K562 (cell line): ENCODE measurements around the gene SPINT2. TPM values are rescaled to one million over a fixed set of nuclear protein-coding genes. Genes with fewer than 3 reads are reported as not detected.

Source experiments
- ASH1L ChIP-seq: fragments of 450-650 bp; IDR thresholded peaks from 2 replicates; pipeline ENCODE4 v1.6.1; 2018; ENCODE audit warnings: borderline replicate concordance, mild to moderate bottlenecking, low read depth; ENCODE audit not compliant: partially characterized antibody
- CHD1 ChIP-seq: fragments of 200-600 bp; sonication (generic); IDR thresholded peaks from one replicate; pipeline ENCODE4 v1.6.1; 2012; ENCODE audit warnings: mild to moderate bottlenecking, moderate library complexity, low read length, inconsistent platforms
- CREB3L1 ChIP-seq: fragments of 450-650 bp; IDR thresholded peaks from 2 replicates; pipeline ENCODE4 v1.6.1; 2014; ENCODE audit warnings: low read depth, mild to moderate bottlenecking, moderate library complexity, borderline replicate concordance
- CREM ChIP-seq: IDR thresholded peaks from 2 replicates; pipeline ENCODE4 v1.6.1; 2014; ENCODE audit warnings: antibody characterized with exemption, low read depth
- CUX1 ChIP-seq: fragments of 200-800 bp; sonication (Bioruptor generic); IDR thresholded peaks from 2 replicates; pipeline ENCODE4 v1.6.1; 2016; ENCODE audit warnings: missing genetic modification characterization, missing compliant biosample characterization
- ELF1 ChIP-seq: fragments of 200-800 bp; sonication (Bioruptor generic); IDR thresholded peaks from 2 replicates; pipeline ENCODE4 v1.6.1; 2016; ENCODE audit warnings: missing genetic modification characterization, missing compliant biosample characterization
- ELF2 ChIP-seq: fragments of 250-450 bp; sonication (Bioruptor Pico); IDR thresholded peaks from 2 replicates; pipeline ENCODE4 v1.5.0; 2021; ENCODE audit warnings: mild to moderate bottlenecking
- MEIS2 ChIP-seq: fragments of 450-650 bp; IDR thresholded peaks from 2 replicates; pipeline ENCODE4 v1.6.1; 2014; ENCODE audit warnings: mild to moderate bottlenecking; ENCODE audit not compliant: partially characterized antibody
- MTA2 ChIP-seq: fragments of 450-650 bp; IDR thresholded peaks from 2 replicates; pipeline ENCODE4 v1.6.1; 2016; ENCODE audit warnings: low read depth
- PYGO2 ChIP-seq: fragments of 450-650 bp; IDR thresholded peaks from 2 replicates; pipeline ENCODE4 v1.6.1; 2016; ENCODE audit warnings: mild to moderate bottlenecking, missing genetic modification characterization, moderate library complexity, missing compliant biosample characterization
- SETDB1 ChIP-seq: IDR thresholded peaks from one replicate; pipeline ENCODE4 v1.6.1; 2012; ENCODE audit warnings: low read length, control low read depth, inconsistent platforms
- ZNF518B ChIP-seq: fragments of 250-450 bp; sonication (Bioruptor Pico); IDR thresholded peaks from 2 replicates; pipeline ENCODE4 v1.5.0; 2021; ENCODE audit warnings: mild to moderate bottlenecking, moderate library complexity
- ZNF639 ChIP-seq, 2 experiments: fragments of 200-800 bp in 1 of 2; sonication (Bioruptor generic) in 1 of 2; sonication (generic) in 1 of 2; formaldehyde crosslinking in 1 of 2; IDR thresholded peaks in 1 of 2; conservative IDR thresholded peaks in 1 of 2; 2 replicates each; pipeline versions ENCODE4 v1.5.0 to v1.6.1; 2016 to 2020; ENCODE audit warnings: missing compliant biosample characterization in 1 of 2, missing genetic modification characterization in 1 of 2, missing genetic modification reagents in 1 of 2
- polyA plus RNA-seq, 8 experiments: library from polyadenylated mRNA; depleted of rRNA in 4 of 8; stranded (reverse) in 5 of 8; unstranded in 3 of 8; fragments of >200 nt; fragmentation: Nextera tagmentation in 2 of 8; fragmentation: Illumina TruSeq in 1 of 8; extraction: Ambion mirVana in 2 of 8; extraction: Trizol in 1 of 8; gene quantifications; 2 replicates each; pipeline versions ENCODE4 v1.2.1 to v1.2.3, GENCODE V29; 2011 to 2014; ENCODE audit warnings: inconsistent platforms in 1 of 8, missing spikeins in 1 of 8
- total RNA-seq, 7 experiments: library from RNA; depleted of rRNA in 6 of 7; stranded (reverse); fragments of >200 nt in 6 of 7; fragmentation: Illumina TruSeq in 2 of 7; extraction: Trizol in 2 of 7; gene quantifications; 2 replicates each; pipeline versions ENCODE4 v1.2.1 to v1.2.3, GENCODE V29; 2011 to 2021; ENCODE audit warnings: low replicate concordance in 1 of 7

Gene SPINT2
- total and polyA plus RNA-seq, 9 of the 15 experiments (the other 6 are each of a cell fraction or from before 2014, with no cell fraction given) = 0.65 to 4.5 (median 3.4) TPM

GRCh38 chr19:38317104-38317612 lies 52.8 kb downstream of the SPINT2 start (continued):
- TF ChIP-seq ZNF639 (CRISPR knock-in tag; conservative IDR thresholded peaks at IDR 0.05 in 1 of 2, IDR thresholded peaks at IDR 0.05 in 1 of 2) = peak in 1 of 2 experiments; percentile 76; a peak in 2 of 4 replicates
- TF ChIP-seq MTA2 = peak; percentile 98
- TF ChIP-seq PYGO2 (tag) = no peak
- TF ChIP-seq ELF2 (CRISPR knock-in tag) = no peak
- peak; percentile 80 for TF ChIP-seq ELF1 (tag)
- no peak for TF ChIP-seq CHD1
- TF ChIP-seq CREM = peak; percentile 93
- TF ChIP-seq CREB3L1 = peak; percentile 48; the same call in 1 of the 2 replicates
- no peak for TF ChIP-seq CUX1 (CRISPR knock-in tag)
- no peak for TF ChIP-seq ZNF518B (CRISPR knock-in tag)
- no peak for TF ChIP-seq SETDB1
- peak; percentile 51 for TF ChIP-seq ASH1L
- peak; percentile 82 for TF ChIP-seq MEIS2
